ENCODE results near the gene TRIM33.
"Not testable (repeated sequence)": the region's sequence is repeated elsewhere in the genome, so short reads cannot be mapped to it uniquely, and the experiment has no call there.

TRIM33 gene

GRCh38 chr1:114510274-114511031 is 550 bp downstream of the TRIM33 start:
- DNase-seq (ENCODE audit: low read depth), result no peak

- DNase-seq (ENCODE audit: low read depth), result no peak
Observed at GRCh38 chr1:114509596-114510273, 1.3 kb downstream of the TRIM33 start.

- no peak for DNase-seq (ENCODE audit: low read depth)
Observed at GRCh38 chr1:114508386-114508898, 2.6 kb downstream of the TRIM33 start.

GRCh38 chr1:114507513-114507912 is 3.5 kb downstream of the TRIM33 start:
- no peak for DNase-seq (ENCODE audit: low read depth)

GRCh38 chr1:114505148-114505561 is 5.8 kb downstream of the TRIM33 start:
- no peak for DNase-seq (ENCODE audit: low read depth)

- DNase-seq (ENCODE audit: low read depth), result no peak
Observed at GRCh38 chr1:114503916-114504422, 7.0 kb downstream of the TRIM33 start.

- no peak for DNase-seq (ENCODE audit: low read depth)
Observed at GRCh38 chr1:114502080-114502479, 8.9 kb downstream of the TRIM33 start.

- no peak for DNase-seq (ENCODE audit: low read depth)
Observed at GRCh38 chr1:114499478-114499877, 11.5 kb downstream of the TRIM33 start.

- DNase-seq (ENCODE audit: low read depth), result no peak
Observed at GRCh38 chr1:114496089-114496488, 14.9 kb downstream of the TRIM33 start.

GRCh38 chr1:114495486-114495885 is 15.5 kb downstream of the TRIM33 start:
- DNase-seq (ENCODE audit: low read depth), result no peak

GRCh38 chr1:114492978-114493377 is 18.0 kb downstream of the TRIM33 start:
- DNase-seq (ENCODE audit: low read depth), result no peak

GRCh38 chr1:114490274-114490693 is 20.7 kb downstream of the TRIM33 start:
- no peak for DNase-seq (ENCODE audit: low read depth)

GRCh38 chr1:114488739-114489138 is 22.3 kb downstream of the TRIM33 start:
- no peak for DNase-seq (ENCODE audit: low read depth)

GRCh38 chr1:114485286-114485685 is 25.7 kb downstream of the TRIM33 start:
- no peak for DNase-seq (ENCODE audit: low read depth)

- DNase-seq (ENCODE audit: low read depth), result no peak
Observed at GRCh38 chr1:114482585-114482984, 28.4 kb downstream of the TRIM33 start.

GRCh38 chr1:114479636-114480035 is 31.4 kb downstream of the TRIM33 start:
- DNase-seq (ENCODE audit: low read depth), result not testable (repeated sequence)

GRCh38 chr1:114479134-114479533 is 31.9 kb downstream of the TRIM33 start:
- DNase-seq (ENCODE audit: low read depth), result no peak

GRCh38 chr1:114473796-114474195 is 37.2 kb downstream of the TRIM33 start:
- DNase-seq (ENCODE audit: low read depth), result no peak

GRCh38 chr1:114472408-114472807 is 38.6 kb downstream of the TRIM33 start:
- DNase-seq (ENCODE audit: low read depth), result no peak

GRCh38 chr1:114470681-114471080 is 40.3 kb downstream of the TRIM33 start:
- DNase-seq (ENCODE audit: low read depth), result no peak

- DNase-seq (ENCODE audit: low read depth), result no peak
Observed at GRCh38 chr1:114468710-114469468, 42.1 kb downstream of the TRIM33 start.

GRCh38 chr1:114468047-114468446 is 43.0 kb downstream of the TRIM33 start:
- no peak for DNase-seq (ENCODE audit: low read depth)

Measured in GM04503 (cell line).